ENCODE results near the gene PARP16.
A peak's percentile ranks its signal among the peaks of the same experiment; 100 is the strongest.
"Not testable (repeated sequence)": the region's sequence is repeated elsewhere in the genome, so short reads cannot be mapped to it uniquely, and the experiment has no call there.

Gene PARP16

GRCh38 chr15:65231306-65231705 lies 55.4 kb downstream of the PARP16 start:
- DNase-seq, result no peak

DNA sequence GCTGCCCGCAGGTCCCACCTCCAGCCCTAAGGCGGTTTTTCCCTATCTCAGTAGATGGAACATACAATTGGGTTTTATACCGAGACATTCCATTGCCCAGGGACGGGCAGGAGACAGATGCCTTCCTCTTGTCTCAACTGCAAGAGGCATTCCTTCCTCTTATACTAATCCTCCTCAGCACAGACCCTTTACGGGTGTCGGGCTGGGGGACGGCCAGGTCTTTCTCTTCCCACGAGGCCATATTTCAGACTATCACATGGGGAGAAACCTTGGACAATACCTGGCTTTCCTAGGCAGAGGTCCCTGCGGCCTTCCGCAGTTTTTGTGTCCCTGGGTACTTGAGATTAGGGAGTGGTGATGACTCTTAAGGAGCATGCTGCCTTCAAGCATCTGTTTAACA lies 59.8 kb downstream of the PARP16 start:
- DNase-seq, result not testable (repeated sequence)

GRCh38 chr15:65226221-65226620 lies 60.5 kb downstream of the PARP16 start:
- no peak for DNase-seq

- no peak for DNase-seq
Observed at GRCh38 chr15:65223996-65224395, 62.7 kb downstream of the PARP16 start.

GRCh38 chr15:65222891-65223290 lies 63.8 kb downstream of the PARP16 start:
- no peak for DNase-seq

- DNase-seq, result no peak
Observed at GRCh38 chr15:65221697-65222096, 65.0 kb downstream of the PARP16 start.

DNA sequence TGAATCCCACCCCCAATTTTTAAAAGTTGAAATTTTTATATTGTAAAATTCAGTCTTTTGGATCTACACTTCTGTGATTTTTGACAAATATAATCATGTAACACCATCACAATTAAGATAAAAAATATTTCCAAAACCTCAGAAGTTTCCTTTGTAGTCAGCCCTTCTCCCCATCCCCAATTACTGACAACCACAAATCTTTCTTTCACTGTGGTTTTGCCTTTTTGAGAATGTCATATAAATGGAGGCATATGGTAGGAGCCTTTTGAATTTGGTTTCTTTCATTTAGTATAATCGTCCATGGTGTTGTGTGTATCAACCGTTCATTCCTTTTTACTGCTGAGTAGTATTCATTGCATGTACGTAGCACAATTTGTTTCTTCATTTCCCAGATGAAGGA lies 67.5 kb downstream of the PARP16 start:
- DNase-seq, result no peak

- DNase-seq, result no peak
Observed at GRCh38 chr15:65217526-65218482, 68.9 kb downstream of the PARP16 start.

DNA sequence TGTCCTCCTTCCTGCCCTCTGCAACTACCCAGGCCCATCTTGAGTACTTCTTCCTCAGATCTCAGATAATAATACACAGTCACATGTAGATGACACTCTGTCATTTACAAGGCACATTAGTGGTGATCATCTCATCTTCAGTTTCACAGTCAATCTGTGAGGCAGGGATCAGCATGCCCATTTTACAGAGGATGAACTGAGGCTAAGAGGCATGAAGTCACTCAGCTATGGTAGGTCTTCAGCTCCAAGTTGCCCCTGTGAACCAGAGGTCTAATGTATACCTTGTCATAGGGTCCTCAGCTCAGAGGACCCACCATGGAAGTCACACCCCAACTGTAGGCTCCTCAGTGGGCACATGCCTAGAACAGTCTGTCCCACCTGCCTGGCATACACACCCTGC lies 71.2 kb downstream of the PARP16 start:
- no peak for DNase-seq

DNA sequence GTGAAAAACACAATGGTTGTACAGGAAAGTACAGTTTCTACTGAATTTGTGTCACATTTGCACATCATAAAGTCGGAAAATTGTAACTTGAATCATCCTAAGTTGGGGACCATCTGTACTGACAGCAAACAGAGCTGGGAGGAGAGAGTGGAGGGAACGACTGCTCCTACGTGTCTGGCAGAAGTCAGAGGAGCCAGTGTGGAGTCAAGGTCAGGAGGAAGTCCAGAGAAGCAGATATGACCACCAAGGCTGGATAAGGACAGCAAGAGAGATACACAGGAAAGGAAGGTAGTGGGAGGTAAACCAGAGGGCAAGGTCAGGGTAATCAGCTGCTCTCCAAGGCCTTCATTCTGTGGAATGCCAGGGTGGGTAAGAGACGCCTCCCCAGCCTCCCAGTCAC lies 72.7 kb downstream of the PARP16 start:
- no peak for DNase-seq

- no peak for DNase-seq
Observed at GRCh38 chr15:65213241-65213640, 73.4 kb downstream of the PARP16 start.

DNA sequence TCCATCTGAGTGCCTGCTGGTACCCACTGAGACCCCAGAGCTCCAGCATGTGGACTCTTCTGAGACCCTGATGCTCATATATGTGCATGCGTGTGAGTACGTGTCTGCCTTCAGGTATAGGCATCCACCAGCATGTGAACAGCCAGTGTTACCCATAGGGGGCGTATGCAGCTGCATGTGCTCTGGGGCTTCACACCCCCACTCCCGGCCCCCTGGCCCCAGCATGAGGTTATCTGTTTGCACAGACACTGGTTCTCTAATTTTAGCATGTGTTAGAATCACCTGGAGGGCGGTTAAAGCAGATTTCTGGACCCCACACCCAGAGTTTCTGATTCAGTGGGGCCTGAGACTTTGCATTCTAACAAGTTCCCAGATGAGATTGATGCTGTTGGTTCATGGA lies 74.6 kb downstream of the PARP16 start:
- peak; percentile 49 for DNase-seq

DNA sequence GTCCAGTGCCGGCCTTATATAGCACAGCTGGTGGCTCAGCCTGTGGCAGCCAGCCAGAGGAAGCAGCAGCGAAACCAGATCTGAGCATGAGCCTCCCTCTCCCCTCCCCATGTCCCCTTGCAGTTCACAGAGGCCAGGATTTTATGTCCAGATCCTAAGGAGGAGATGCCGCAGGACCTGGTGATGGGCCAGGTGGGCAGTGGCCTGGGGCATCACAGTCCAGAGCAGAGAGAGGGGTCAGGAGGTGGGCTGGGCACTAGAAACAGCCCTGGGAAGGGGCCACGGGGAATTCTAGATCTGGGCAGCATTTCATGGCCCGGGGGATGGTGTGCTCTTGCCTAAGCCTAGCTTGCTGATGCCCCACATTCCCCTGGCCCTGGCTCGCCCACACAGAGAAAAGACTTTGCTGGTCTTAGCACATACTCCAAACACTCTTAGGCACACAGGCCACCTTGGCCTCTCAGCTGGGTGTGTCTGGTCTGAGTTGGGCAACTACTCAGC lies 75.2 kb downstream of the PARP16 start:
- DNase-seq, result peak; percentile 32

- DNase-seq, result no peak
Observed at GRCh38 chr15:65210770-65211481, 75.8 kb downstream of the PARP16 start, which contains the start of gene CILP. TSS of gene CILP (minus strand) at chr15:65211473. CDS start at chr15:65209755, 1,718 bp downstream.

DNA sequence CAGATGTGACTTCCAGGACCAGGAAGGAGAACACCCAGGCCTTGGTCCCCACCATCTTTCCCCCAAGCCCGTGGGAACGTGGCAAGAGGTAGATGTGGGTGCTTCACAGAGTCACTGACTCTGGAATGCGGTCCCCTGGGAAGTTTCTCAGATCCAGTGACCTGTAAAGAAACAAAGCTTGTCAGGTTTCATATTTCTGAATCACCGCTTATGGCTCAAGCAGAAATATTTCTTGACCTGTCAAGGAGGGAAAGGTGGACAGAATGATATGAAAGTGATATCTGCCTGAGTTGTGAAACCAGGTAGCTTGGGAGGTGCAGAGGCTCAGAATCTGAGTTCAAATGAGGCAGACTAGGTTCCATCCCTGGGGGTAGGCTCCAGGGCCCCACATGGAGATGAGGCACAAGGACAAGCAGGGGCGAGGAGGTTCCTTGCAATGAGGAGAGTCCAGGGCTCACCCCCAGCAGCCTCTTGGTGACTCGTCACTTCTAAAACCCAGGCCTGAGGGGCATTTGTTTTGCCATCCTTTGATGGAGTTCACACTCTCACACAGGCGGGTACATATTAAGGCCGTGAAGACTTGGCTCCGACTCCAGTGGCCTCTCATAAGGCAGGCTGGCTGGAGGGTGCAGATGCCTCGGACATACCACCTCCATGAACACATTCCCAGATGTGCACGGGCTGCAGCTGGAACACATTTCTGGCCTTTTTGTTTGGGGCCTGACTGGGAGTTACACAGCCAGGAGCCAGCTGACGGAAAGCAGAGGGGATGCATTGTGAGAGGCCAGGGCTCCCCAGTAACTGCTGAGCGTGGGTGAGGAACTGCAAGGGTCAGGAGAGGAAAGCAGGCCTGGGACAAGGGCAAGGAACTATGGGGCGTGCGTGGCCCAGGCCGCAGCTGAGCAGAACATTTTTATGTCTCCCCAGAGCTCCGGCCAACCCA lies 76.7 kb downstream of the PARP16 start:
- no peak for DNase-seq

DNA sequence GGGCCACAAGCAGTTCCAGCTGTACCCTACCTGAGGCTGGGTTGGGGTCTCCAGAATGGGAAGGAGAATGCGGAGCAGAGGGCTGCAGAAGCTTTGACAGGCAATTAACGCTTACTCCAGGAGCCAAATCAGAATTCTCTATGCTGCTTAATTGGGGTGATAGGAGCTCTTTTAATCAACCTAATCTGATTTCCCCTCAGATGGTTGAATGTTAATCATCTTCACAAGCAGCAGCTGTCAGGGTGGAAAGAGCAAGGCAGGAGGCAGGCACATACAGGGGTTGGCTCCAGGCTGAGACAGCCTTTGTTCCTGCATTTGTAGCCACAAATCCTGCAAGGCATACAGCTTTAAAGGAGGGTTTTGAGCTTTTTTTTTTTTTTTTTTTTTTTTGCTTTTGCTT lies 78.0 kb downstream of the PARP16 start:
- no peak for DNase-seq
